Activated gamma-delta T cell treated with anti-CD3 and anti-CD28 coated beads, Interleukin-2, amount 50 U/mL, for 16 hours (primary cell): ENCODE measurements around the gene CEP170B.
"Not testable (repeated sequence)": the region's sequence is repeated elsewhere in the genome, so short reads cannot be mapped to it uniquely, and the experiment has no call there.

Experiments
- DNase-seq: peaks from one replicate; pipeline ENCODE4 v3.0.0-alpha.2; 2020; ENCODE audit warnings: low read depth

Gene CEP170B

DNA sequence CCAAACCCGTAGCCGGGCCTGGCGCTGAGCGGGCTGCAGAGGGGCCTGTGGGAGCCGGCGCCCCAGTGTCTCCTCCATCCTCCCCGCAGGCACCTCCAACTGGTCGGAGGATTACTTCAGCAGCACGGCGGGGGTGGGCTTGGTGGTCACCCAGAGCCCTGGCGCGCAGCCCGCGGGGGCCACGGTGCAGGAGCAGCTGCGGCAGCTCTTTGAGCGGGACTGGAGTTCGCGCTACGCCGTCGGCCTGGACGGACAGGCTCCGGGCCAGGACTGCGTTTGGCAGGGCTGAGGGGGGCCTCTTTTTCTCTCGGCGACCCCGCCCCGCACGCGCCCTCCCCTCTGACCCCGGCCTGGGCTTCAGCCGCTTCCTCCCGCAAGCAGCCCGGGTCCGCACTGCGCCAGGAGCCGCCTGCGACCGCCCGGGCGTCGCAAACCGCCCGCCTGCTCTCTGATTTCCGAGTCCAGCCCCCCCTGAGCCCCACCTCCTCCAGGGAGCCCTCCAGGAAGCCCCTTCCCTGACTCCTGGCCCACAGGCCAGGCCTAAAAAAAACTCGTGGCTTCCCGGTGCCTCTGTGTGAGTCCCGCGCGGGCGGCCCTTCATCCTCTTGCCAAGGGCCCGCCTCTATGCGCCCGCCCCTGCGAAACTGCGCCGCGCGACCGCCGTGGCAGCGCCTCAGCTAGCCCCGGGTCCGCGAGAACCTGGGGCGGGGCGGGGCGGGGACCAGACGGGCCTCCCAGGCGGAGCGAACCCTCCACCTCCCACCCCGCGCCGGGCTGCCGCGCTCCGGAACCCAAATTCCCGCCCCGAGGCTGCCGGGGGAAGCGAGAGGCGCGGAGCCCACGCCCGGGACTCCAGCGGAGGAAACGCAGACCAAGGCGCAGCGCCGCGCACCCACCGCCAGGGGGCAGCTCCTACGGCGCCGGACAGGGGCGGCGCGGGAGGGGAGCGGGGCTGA lies 67.9 kb downstream of the CEP170B start:
- peak; percentile 77 for DNase-seq

DNA sequence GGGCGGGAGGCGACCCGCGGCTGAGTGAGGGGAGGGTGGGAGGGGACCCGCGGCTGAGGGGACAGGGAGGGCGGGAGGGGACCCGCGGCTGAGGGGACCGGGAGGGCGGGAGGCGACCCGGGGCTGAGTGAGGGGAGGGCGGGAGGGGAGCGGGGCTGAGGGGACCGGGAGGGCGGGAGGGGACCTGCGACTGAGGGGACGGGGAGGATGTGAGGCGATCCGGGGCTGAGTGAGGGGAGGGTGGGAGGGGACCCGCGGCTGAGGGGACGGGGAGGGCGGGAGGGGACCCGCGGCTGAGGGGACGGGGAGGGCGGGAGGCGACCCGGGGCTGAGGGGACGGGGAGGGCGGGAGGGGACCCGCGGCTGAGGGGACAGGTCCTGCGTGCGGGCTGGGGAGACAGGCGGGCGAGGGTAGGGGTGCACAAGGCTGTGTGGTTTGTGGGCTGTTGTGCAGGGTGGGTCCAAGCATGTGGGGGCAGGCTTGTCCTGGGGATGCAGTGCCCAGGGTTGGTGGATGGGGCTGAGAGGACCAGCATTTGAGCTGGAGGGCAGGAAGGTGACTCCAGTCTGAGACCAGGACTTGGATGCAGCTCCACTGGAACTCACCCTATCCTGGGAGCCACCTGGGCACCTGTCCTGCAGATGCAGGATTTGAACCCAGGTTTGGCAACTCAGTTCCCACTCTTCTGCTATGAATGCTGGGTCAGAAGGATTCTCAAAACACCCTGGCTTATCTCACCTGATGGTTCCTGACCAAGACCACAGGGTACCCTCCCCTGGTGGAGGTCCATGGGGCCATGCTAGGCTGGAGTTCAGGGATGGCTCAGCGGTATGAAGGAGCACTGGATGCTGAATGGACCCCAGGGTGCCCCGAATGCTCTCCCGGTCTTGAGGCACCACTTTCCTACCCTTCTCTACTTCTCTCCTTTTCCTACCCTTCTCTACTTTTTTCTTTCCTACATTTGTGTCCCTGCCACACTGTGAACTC lies 69.0 kb downstream of the CEP170B start:
- no peak for DNase-seq

DNA sequence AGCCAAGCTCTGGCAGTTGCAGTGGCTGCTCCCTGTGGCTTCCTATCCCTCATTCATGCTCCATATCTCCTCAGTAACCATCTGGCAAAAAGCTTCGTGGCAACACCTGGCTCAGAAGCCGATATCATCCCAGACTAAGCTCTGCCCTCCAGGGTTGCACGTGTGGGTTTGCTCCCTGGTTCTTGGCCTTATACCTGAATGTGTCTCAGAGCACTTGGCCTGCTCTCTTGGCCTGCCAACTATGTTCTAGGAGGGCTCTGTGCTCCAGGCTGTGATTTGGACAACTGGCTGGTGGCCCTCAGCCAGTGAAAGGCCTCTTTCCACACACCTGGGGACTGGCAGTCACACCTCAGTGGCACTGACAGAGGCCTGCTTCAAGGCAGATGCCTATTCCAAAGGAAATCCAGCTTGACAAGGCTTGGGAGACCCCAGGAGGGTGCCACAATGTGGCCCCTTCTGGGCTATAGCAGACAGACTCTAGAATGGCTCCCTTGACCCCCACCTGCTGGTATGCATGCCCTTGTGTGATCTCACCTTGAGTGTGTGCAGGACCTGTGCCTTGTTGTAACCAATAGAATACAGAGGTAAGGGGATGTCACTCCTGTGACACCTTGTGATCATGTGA lies 70.1 kb downstream of the CEP170B start:
- no peak for DNase-seq

DNA sequence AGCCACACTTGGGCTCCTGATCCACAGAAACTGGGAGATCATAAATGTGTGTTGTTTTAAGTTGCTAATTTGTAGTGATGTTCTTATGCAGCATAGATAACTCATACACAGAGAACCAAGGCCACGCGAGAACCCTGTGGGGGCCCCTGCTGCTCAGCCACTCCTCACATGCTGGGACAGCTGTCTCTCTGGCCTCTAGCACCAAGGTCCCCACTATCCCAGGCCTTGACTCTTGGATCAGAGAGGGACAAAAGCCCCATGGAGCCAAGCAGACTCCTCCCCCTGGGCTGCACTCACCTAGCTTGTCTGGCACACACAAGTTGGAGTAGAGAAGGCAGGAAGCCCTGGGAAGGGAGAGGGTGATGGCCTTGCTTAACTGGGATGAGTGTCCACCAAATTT lies 70.9 kb downstream of the CEP170B start:
- no peak for DNase-seq

DNA sequence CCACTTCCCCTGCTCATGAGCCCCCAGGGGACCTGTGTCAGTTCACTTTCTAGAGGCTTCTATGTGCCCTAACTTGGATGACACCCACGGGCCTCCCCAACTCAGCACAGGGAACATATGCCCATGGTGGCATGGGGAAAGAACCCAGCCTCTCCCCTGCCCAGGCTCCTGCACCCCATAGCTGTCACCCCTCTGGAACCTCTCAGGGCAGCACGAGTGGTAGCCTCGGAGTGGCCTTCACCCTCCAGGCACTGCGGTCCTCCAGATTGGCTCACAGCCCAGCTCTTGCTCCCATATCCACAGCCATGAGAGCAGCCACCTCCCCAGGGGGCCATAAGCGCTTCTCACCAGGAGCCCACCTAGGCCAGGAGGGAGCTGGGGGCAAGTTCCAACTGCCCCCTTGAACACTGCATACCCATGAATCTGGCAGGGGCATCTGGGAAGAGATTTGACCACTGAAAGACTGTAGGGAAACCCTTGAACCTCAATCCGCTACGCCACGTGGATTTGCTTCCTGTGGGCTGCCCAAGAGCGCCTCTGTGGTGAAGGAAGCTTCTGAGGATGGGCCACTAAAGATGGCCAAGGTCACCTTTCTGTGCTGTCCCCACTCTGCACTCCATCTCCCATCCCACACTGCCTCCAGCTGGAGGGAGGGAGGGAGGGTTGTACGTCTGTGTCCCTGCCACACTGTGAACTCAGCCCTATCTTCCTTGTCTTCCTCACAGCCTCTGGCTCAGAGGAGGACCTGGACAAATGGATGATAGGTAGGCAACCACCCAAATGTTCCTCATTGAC lies 71.5 kb downstream of the CEP170B start:
- DNase-seq, result no peak

DNA sequence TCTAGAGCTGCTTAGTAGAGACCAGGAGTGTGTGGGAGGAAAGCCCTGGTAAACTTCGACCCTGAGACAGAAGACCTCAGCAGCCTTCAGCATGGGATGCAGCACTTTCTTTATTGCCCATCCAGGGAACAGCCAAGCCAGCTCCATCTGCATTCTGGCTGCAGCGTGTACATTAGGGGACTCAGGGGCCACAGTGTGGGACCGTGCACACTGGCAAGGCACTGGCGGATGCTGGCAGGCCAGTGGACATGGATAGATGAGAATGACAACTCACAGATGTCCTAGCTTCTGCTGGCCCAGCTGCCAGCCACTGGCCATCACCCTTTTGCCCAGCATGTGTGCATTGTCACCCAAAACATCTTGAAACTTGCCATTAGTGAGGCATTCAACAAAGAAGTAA lies 72.1 kb downstream of the CEP170B start:
- DNase-seq, result no peak

DNA sequence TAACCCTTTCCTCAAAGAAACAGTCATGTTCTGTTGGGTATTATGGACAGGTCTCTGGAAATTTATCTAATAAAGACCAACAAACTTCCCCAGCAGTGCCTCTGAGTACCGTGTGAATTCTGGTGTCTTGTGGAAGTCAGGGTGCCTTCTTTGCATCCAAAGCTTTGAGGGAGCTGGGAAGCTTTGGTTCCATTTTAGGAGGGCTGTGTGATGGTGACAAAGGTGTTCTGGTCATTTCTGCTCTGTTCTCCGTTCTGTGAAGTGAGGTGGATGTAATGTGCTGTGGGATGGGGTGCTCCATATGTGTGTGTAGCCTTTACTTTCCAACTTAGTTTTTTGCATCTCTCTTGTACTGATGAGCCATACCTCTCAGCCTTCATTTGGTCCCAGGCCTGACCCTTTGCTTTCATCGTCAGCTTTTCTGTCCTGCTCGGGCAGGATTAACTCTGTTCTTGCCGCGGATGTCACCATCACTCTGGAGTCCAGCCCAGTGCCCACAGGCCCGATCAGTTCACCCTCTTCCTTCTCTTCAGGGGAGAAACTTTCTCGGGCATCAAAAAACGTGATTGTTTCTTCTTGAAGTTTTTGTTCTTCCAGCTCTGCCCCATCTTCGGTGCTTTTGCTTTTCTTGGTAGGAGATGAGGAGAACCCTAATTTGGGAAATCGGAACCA lies 72.8 kb downstream of the CEP170B start:
- DNase-seq, result no peak

DNA sequence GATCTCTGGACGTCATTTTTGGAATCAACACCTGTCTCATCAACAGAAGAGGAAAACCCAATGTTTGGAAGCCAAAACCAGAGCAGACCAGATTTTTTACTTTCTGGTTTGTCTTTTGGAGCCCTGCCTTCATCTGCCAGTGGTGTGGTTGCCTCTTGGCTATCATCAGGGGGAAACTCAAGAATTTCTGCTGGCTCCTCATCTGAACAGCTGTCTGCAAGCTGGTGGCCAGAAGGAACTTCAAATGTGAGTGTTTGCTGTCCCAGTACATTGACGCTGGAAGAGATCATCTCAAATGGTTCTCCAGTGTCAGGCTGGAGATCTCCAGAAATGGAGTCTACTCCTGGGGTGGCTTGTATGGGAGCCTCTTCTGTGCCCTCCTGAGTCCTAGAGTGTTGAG lies 73.4 kb downstream of the CEP170B start:
- no peak for DNase-seq

DNA sequence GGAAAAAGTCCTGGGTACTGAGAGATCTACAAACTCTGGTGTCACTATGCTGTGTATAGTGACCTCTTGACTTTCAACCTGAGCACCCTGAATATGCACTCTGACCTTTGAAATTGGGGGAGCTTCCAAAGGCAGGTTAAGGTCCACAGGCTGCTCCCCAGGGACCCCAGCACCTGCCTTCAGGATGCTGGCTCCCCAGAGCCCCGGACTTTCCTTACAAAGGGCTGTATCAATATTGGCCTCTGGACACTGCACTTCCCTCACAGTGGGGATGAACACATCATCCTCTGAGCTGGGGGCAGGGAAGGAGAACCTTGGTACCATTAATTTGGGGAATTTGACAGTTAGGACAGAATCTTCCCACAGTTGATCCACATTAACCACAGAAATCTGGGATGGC lies 73.9 kb downstream of the CEP170B start:
- no peak for DNase-seq

DNA sequence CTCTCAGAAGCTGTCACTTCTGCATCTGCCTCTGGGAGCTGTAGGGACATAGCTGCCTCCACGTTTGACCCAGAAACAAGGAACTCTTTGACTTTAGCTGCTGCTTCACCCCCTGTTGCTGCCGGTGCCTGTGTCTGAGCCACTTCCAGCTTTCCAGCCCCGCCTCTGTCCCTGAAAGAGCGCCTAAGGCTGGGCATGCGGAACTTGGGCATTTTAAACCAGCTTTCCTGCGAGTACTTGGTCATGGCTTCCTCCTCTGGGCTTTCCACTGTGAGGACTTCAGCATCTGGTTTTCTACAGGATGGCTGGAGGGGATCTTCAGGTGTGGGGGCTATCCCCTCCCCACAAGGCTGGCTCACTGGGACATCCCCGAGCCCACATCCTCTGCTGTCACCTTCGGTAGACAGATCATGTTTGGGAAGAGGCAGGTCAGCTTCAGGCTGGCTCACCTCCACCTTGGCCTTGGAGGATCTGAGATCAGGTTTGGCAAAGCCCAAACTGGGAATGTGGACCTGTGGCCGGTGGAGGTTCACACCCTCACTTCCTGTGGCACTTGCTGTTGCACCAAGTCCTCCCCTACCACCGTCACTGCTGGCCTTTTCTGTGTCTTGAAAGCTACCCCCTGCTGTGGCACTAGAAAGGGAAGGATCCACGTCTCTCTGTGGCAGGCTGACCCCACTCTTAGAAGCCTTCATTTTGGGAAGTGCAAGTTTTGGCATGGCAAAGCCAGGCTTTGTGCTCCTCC lies 74.8 kb downstream of the CEP170B start:
- DNase-seq, result no peak

DNA sequence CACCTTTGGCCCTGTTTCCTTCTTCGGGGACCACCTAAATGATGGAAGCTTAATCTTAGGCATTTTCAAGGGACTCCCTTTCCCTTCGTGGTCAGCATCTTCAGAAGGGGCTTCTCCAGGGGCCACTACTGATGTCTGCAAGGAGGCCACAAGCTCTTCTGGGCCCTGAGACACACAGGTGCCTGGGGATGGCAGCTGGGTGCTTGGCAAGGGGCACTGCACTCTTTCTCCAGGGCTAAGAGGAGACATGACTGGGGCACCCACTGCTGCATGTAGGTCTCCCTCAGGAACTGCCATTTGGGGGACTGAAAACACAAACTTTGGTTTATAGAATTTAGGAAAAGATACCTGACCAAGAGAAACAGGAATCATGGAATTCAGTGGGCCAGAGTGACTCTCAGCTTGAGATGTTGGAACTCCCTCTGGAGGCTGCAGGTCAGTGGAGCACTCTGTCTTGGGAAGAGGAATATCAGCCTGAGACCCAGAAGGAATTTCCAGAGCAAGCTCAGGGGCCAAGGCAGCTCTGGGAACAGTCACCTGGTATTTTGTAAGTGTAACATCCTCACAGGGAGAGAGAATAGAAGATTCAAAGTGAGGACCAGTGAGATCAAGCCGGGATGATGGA lies 75.6 kb downstream of the CEP170B start:
- DNase-seq, result no peak

DNA sequence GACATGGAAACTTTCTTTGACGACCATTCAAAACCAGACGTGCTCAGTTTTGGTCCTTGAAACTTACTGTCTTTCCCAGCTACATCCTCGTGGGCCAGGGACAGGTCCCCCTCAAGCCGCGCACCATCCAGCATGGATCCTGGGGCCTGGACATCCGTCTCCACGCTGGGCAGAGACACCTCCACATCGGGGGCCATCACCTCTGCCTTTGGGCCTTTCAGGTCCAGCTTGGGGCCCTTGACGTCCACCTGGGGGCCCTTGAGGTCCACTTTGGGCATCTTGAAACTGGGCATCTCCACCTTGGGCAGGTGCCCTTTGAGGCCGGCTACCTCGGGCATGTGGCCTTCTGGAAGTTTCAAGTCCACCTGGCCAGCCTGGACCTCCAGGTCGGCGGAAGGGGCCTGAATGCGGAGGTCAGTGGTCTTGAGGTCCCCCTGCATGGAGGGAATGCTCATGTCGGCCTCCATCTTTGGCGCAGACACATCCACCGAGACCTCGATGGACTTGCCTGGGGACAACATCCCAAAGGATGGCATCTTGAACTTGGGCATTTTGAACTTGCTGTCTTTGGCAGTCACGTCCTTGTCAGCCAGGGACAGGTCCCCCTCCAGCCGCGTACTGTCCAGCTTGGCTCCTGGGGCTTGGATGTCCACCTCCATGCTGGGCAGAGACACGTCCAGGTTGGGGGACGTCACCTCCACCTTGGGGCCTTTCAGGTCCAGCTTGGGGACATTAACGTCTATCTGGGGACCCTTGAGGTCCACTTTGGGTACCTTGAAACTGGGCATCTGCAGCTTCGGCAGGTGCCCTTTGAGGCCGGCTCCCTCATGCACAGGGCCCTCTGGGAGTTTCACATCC lies 76.7 kb downstream of the CEP170B start:
- DNase-seq, result no peak

DNA sequence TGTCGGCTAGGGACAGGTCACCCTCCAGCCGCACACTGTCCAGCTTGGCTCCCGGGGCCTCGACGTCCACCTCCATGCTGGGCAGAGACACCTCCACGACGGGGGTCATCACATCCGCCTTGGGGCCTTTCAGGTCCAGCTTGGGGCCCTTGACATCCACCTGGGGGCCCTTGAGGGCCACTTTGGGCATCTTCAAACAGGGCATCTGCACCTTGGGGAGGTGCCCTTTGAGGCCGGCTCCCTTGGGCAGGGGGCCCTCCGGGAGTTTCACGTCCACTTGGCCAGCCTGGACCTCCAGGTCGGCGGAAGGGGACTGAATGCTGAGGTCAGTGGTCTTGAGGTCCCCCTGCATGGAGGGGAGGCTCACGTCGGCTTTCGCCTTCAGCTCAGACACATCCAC lies 77.5 kb downstream of the CEP170B start:
- no peak for DNase-seq

DNA sequence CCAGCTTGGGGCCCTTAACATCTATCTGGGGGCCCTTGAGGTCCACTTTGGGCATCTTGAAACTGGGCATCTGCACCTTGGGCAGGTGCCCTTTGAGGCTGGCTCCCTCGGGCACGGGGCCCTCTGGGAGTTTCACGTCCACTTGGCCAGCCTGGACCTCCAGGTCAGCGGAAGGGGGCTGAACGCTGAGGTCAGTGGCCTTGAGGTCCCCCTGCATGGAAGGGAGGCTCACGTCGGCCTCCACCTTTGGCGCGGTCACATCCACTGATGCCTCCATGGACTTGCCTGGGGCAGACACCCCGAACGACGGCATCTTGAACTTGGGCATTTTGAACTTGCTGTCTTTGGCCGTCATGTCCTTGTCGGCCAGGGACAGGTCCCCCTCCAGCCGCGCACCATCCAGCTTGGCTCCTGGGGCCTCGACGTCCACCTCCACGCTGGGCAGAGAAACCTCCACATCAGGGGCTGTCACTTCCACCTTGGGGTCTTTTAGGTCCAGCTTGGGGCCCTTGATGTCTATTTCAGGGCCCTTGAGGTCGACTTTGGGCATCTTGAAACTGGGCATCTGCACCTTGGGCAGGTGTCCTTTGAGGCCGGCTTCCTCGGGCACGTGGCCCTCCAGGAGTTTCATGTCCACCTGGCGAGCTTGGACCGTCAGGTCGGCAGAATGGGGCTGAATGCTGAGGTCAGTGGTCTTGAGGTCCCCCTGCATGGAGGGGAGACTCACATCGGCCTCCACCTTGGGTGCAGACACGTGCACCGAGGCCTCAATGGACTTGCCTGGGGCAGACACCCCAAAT lies 78.3 kb downstream of the CEP170B start:
- DNase-seq, result not testable (repeated sequence)

DNA sequence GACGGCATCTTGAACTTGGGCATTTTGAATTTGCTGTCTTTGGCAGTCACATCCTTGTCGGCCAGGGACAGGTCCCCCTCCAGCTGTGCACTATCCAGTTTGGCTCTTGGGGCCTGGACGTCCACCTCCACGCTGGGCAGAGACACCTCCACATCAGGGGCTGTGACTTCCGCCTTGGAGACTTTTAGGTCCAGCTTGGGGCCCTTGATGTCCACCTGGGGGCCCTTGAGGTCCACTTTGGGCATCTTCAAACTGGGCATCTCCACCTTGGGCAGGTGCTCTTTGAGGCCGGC lies 78.9 kb downstream of the CEP170B start:
- not testable (repeated sequence) for DNase-seq

DNA sequence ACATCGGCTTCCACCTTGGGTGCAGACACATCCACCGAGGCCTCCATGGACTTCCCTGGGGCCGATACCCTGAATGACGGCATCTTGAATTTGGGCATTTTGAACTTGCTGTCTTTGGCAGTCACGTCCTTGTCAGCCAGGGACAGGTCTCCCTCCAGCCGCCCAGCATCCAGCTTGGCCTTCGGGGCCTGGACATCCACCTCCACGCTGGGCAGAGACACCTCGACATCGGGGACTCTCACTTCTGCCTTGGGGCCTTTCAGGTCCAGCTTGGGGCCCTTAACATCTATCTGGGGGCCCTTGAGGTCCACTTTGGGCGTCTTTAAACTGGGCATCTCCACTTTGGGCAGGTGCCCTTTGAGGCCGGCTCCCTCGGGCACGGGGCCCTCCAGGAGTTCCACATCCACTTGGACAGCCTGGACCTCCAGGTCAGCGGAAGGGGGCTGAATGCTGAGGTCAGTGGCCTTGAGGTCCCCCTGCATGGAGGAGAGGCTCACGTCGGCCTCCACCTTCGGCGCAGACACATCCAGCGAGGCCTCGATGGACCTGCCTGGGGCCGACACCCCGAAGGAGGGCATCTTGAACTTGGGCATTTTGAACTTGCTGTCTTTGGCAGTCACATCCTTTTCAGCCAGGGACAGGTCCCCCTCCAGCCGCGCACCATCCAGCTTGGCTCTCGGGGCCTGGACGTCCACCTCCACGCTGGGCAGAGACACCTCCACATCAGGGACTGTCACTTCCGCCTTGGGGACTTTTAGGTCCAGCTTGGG lies 79.6 kb downstream of the CEP170B start:
- DNase-seq, result not testable (repeated sequence)

DNA sequence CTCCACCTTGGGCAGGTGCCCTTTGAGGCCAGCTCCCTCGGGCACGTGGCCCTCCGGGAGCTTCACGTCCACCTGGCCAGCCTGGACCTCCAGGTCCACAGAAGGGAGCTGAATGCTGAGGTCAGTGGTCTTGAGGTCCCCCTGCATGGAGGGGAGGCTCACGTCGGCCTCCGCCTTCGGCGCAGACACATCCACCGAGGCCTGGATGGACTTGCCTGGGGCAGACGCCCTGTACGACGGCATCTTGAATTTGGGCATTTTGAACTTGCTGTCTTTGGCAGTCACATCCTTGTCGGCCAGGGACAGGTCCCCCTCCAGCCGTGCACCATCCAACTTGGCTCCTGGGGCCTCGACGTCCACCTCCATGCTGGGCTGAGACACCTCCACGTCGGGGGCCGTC lies 80.2 kb downstream of the CEP170B start:
- not testable (repeated sequence) for DNase-seq
